Erythroblast (primary cell): ENCODE data around the gene RBKS.

ENCODE experiments used
- GATA1 ChIP-seq: IDR thresholded peaks from 2 replicates; pipeline ENCODE4 v1.6.1; 2011; ENCODE audit warnings: low read depth, mild to moderate bottlenecking, control low read depth, low read length, moderate library complexity
- POLR2A ChIP-seq: IDR thresholded peaks from 2 replicates; pipeline ENCODE4 v1.6.1; 2011; ENCODE audit warnings: mild to moderate bottlenecking, low read length

DNA sequence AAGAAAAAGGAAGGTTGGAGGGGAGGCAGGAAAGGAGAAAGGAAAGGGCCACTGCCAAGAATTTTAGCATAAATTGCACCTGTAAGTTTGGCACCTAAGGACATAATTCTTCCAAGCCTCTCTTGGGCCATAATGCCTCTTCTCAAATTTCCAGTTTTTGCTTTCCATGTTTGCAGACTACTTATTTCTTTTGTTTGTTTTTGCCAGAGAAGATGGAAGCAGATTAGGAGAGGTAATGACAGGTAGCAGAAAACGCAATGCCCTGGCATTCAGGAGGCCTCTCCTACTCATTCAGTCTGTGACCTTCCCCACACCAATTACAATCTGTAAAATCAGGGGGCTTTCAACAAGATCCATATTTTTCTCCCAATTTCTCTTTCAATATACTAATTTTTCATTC is 61.9 kb downstream of the RBKS start:
- TF ChIP-seq POLR2A (no peak), GATA1 (no peak)
